Measurements from ENCODE around the gene RNU6-9.

Gene RNU6-9

GRCh38 chr19:872266-872951 is 20.9 kb upstream of the RNU6-9 start:
- TF ChIP-seq SIN3A (IDR thresholded peaks at IDR 0.05; ENCODE audit: borderline replicate concordance, insufficient read depth, low read length) (no peak), FOXP2 (optimal IDR thresholded peaks at IDR 0.05; ENCODE audit: borderline replicate concordance, extremely low read depth, extremely low read length, insufficient read depth) (peak; percentile 39)

GRCh38 chr19:873084-873483 is 20.2 kb upstream of the RNU6-9 start:
- TF ChIP-seq SIN3A (IDR thresholded peaks at IDR 0.05; ENCODE audit: borderline replicate concordance, insufficient read depth, low read length) (no peak), TAF1 (IDR thresholded peaks at IDR 0.05; ENCODE audit: borderline replicate concordance, insufficient read depth, low read length) (no peak), POLR2AphosphoS5 (IDR thresholded peaks at IDR 0.05; ENCODE audit: low read depth, low read length) (no peak), REST (IDR thresholded peaks at IDR 0.05; ENCODE audit: insufficient read depth in 1 of 2, low read depth in 2 of 2, low read length in 2 of 2) (no peak), FOXP2 (optimal IDR thresholded peaks at IDR 0.05; ENCODE audit: borderline replicate concordance, extremely low read depth, extremely low read length, insufficient read depth) (no peak)

GRCh38 chr19:873561-874041 is 19.7 kb upstream of the RNU6-9 start:
- TF ChIP-seq POLR2AphosphoS5 (IDR thresholded peaks at IDR 0.05; ENCODE audit: low read depth, low read length) (no peak), FOXP2 (optimal IDR thresholded peaks at IDR 0.05; ENCODE audit: borderline replicate concordance, extremely low read depth, extremely low read length, insufficient read depth) (no peak), SIN3A (IDR thresholded peaks at IDR 0.05; ENCODE audit: borderline replicate concordance, insufficient read depth, low read length) (no peak), REST (IDR thresholded peaks at IDR 0.05; ENCODE audit: insufficient read depth in 1 of 2, low read depth in 2 of 2, low read length in 2 of 2) (no peak), TAF1 (IDR thresholded peaks at IDR 0.05; ENCODE audit: borderline replicate concordance, insufficient read depth, low read length) (no peak)

GRCh38 chr19:875265-875879 is 17.9 kb upstream of the RNU6-9 start:
- no peak for TF ChIP-seq FOXP2 (optimal IDR thresholded peaks at IDR 0.05; ENCODE audit: borderline replicate concordance, extremely low read depth, extremely low read length, insufficient read depth)
- TF ChIP-seq TAF1 (IDR thresholded peaks at IDR 0.05; ENCODE audit: borderline replicate concordance, insufficient read depth, low read length), result no peak
- TF ChIP-seq SIN3A (IDR thresholded peaks at IDR 0.05; ENCODE audit: borderline replicate concordance, insufficient read depth, low read length), result no peak
- no peak for TF ChIP-seq POLR2AphosphoS5 (IDR thresholded peaks at IDR 0.05; ENCODE audit: low read depth, low read length)

GRCh38 chr19:876089-876488 is 17.2 kb upstream of the RNU6-9 start:
- no peak for TF ChIP-seq REST (IDR thresholded peaks at IDR 0.05; ENCODE audit: insufficient read depth in 1 of 2, low read depth in 2 of 2, low read length in 2 of 2)
- no peak for TF ChIP-seq TAF1 (IDR thresholded peaks at IDR 0.05; ENCODE audit: borderline replicate concordance, insufficient read depth, low read length)
- TF ChIP-seq SIN3A (IDR thresholded peaks at IDR 0.05; ENCODE audit: borderline replicate concordance, insufficient read depth, low read length), result no peak
- TF ChIP-seq FOXP2 (optimal IDR thresholded peaks at IDR 0.05; ENCODE audit: borderline replicate concordance, extremely low read depth, extremely low read length, insufficient read depth), result no peak
- no peak for TF ChIP-seq POLR2AphosphoS5 (IDR thresholded peaks at IDR 0.05; ENCODE audit: low read depth, low read length)
